HEK293 (cell line): Measurements from ENCODE around the gene CDH23.

Experiments used
- CTCF ChIA-PET: fragments of 350-600 bp; formaldehyde crosslinking; extraction: SDS; loops from one replicate; lab custom pipeline; 2021; ENCODE audit warnings: antibody characterized with exemption; lab: Yijun Ruan, JAX
- POLR2A ChIA-PET: fragments of 300-600 bp; formaldehyde crosslinking; extraction: SDS; loops from one replicate; lab custom pipeline; 2020; ENCODE audit warnings: antibody characterized with exemption, inconsistent platforms; lab: Yijun Ruan, JAX
- H3K27ac ChIP-seq: fragments of 200-500 bp; sonication (Bioruptor generic); 2 replicates; pipeline ENCODE4 v1.5.1; 2014; ENCODE audit warnings: low read depth, low read length, control low read depth, inconsistent platforms; ENCODE audit errors: extremely low read depth
- H3K36me3 ChIP-seq, 2 experiments: fragments of 200-500 bp in 1 of 2; sonication (Bioruptor generic) in 1 of 2; 1 replicate in 1 of 2; 2 replicates in 1 of 2; pipeline ENCODE4 v1.5.1; 2014 to 2017; ENCODE audit warnings: inconsistent platforms in 2 of 2, low read length in 2 of 2; ENCODE audit not compliant: control insufficient read depth in 2 of 2, insufficient read depth in 1 of 2
- H3K4me1 ChIP-seq: fragments of 200-500 bp; sonication (Bioruptor generic); 2 replicates; pipeline ENCODE4 v1.5.1; 2014; ENCODE audit warnings: mild to moderate bottlenecking, low read length, inconsistent platforms; ENCODE audit not compliant: control insufficient read depth, insufficient read depth
- H3K4me3 ChIP-seq: 2 replicates; pipeline ENCODE4 v1.5.1; 2011; ENCODE audit warnings: low read depth, mild to moderate bottlenecking, control low read depth, low read length, moderate library complexity
- H3K9me3 ChIP-seq: fragments of 200-500 bp; sonication (Bioruptor generic); 2 replicates; pipeline ENCODE4 v1.5.1; 2014; ENCODE audit warnings: low read depth, low read length, inconsistent platforms; ENCODE audit not compliant: control insufficient read depth, insufficient read depth
- BCL11B ChIP-seq: fragments of 450-650 bp; formaldehyde crosslinking; IDR thresholded peaks from 2 replicates; pipeline ENCODE4 v1.5.1; 2016; ENCODE audit warnings: low read depth, missing biosample characterization, missing genetic modification characterization
- GLIS1 ChIP-seq: fragments of 450-650 bp; formaldehyde crosslinking; IDR thresholded peaks from 2 replicates; pipeline ENCODE4 v1.5.1; 2016; ENCODE audit warnings: missing biosample characterization, missing genetic modification characterization
- HOXA7 ChIP-seq: sonication (generic); formaldehyde crosslinking; IDR thresholded peaks from 2 replicates; pipeline ENCODE4 v1.8.1; 2022; ENCODE audit warnings: missing genetic modification reagents, borderline replicate concordance
- IKZF3 ChIP-seq: fragments of 450-650 bp; IDR thresholded peaks from 2 replicates; pipeline ENCODE4 v1.5.0; 2018; ENCODE audit warnings: missing biosample characterization, mild to moderate bottlenecking, missing genetic modification characterization, moderate library complexity
- REPIN1 ChIP-seq: fragments of 450-650 bp; formaldehyde crosslinking; IDR thresholded peaks from 2 replicates; pipeline ENCODE4 v1.5.1; 2017; ENCODE audit warnings: missing biosample characterization, missing genetic modification characterization, low read depth
- SETDB1 ChIP-seq: IDR thresholded peaks from one replicate; pipeline ENCODE4 v1.6.1; 2017; ENCODE audit warnings: mild to moderate bottlenecking, low read length, moderate library complexity, mixed read lengths; ENCODE audit not compliant: insufficient read length
- SP7 ChIP-seq: fragments of 450-650 bp; formaldehyde crosslinking; IDR thresholded peaks from 2 replicates; pipeline ENCODE4 v1.5.1; 2016; ENCODE audit warnings: missing biosample characterization, missing genetic modification characterization
- ZBTB17 ChIP-seq: fragments of 450-650 bp; formaldehyde crosslinking; IDR thresholded peaks from 2 replicates; pipeline ENCODE4 v1.5.1; 2016; ENCODE audit warnings: missing biosample characterization, missing genetic modification characterization
- ZBTB7A ChIP-seq: fragments of 450-650 bp; formaldehyde crosslinking; IDR thresholded peaks from 2 replicates; pipeline ENCODE4 v1.5.1; 2016; ENCODE audit warnings: low read depth, missing biosample characterization, missing genetic modification characterization
- ZEB2 ChIP-seq: fragments of 450-650 bp; formaldehyde crosslinking; IDR thresholded peaks from 2 replicates; pipeline ENCODE4 v1.5.1; 2016; ENCODE audit warnings: missing biosample characterization, missing genetic modification characterization
- ZNF157 ChIP-seq: fragments of 450-650 bp; formaldehyde crosslinking; IDR thresholded peaks from 2 replicates; pipeline ENCODE4 v1.5.1; 2016; ENCODE audit warnings: missing biosample characterization, missing genetic modification characterization
- ZNF174 ChIP-seq: fragments of 450-650 bp; formaldehyde crosslinking; IDR thresholded peaks from 2 replicates; pipeline ENCODE4 v1.5.0; 2017; ENCODE audit warnings: missing biosample characterization, mild to moderate bottlenecking, missing genetic modification characterization
- ZNF239 ChIP-seq: fragments of 450-650 bp; formaldehyde crosslinking; IDR thresholded peaks from 2 replicates; pipeline ENCODE4 v1.5.1; 2016; ENCODE audit warnings: missing biosample characterization, missing genetic modification characterization
- ZNF423 ChIP-seq: fragments of 450-650 bp; formaldehyde crosslinking; IDR thresholded peaks from 2 replicates; pipeline ENCODE4 v1.5.1; 2016; ENCODE audit warnings: missing biosample characterization, missing genetic modification characterization
- ZNF677 ChIP-seq: fragments of 450-650 bp; IDR thresholded peaks from 2 replicates; pipeline ENCODE4 v1.5.0; 2018; ENCODE audit warnings: missing biosample characterization, mild to moderate bottlenecking, missing genetic modification characterization, moderate library complexity
- ZNF747 ChIP-seq: fragments of 450-650 bp; formaldehyde crosslinking; IDR thresholded peaks from 2 replicates; pipeline ENCODE4 v1.5.1; 2016; ENCODE audit warnings: missing biosample characterization, missing genetic modification characterization
- ZNF768 ChIP-seq: fragments of 450-650 bp; formaldehyde crosslinking; IDR thresholded peaks from 2 replicates; pipeline ENCODE4 v1.5.1; 2018; ENCODE audit warnings: missing biosample characterization, mild to moderate bottlenecking, missing genetic modification characterization
- ZNF776 ChIP-seq: fragments of 450-650 bp; formaldehyde crosslinking; IDR thresholded peaks from 2 replicates; pipeline ENCODE4 v1.5.0; 2017; ENCODE audit warnings: missing biosample characterization, missing genetic modification characterization, borderline replicate concordance
- ZSCAN16 ChIP-seq: fragments of 450-650 bp; formaldehyde crosslinking; IDR thresholded peaks from 2 replicates; pipeline ENCODE4 v1.5.1; 2016; ENCODE audit warnings: missing biosample characterization, missing genetic modification characterization
- TF ChIP-seq, protein P1 (sequence below): fragments of 450-650 bp; formaldehyde crosslinking; IDR thresholded peaks from 2 replicates; pipeline ENCODE4 v1.5.1; 2016; ENCODE audit warnings: missing biosample characterization, missing genetic modification characterization
- TF ChIP-seq, protein P2 (sequence below): fragments of 450-650 bp; formaldehyde crosslinking; IDR thresholded peaks from 2 replicates; pipeline ENCODE4 v1.5.1; 2016; ENCODE audit warnings: missing biosample characterization, missing genetic modification characterization
- TF ChIP-seq, protein P3 (sequence below): fragments of 450-650 bp; formaldehyde crosslinking; IDR thresholded peaks from 2 replicates; pipeline ENCODE4 v1.5.1; 2016; ENCODE audit warnings: missing biosample characterization, missing genetic modification characterization
- TF ChIP-seq, protein P4 (sequence below): IDR thresholded peaks from 2 replicates; pipeline ENCODE4 v1.6.1; 2011; ENCODE audit warnings: mild to moderate bottlenecking, low read depth, low read length, borderline replicate concordance

Gene CDH23

DNA sequence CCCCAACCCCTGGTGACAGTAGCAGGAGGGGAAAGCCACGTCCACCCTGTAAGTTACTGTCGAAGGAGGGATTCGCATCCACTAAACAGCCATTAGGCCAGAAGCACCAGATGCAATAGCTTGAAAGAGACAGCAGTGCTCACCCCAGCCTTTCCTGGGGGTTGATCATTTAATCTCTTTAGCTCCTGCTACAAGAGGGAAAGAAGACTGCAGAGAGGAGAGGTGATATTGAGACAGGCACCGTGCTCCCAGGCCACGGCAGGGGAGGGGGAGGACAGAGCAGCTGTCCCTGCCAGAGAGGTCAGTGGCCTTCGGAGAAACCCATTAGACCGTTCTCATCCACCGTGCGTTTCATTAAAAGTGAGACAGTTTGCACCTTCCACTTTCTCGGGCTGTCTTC lies 148.3 kb downstream of the CDH23 start:
- no peaks in the 10 kb centered on the region for H3K4me1 ChIP-seq
- POLR2A ChIA-PET, result no interaction called here
- no peaks in the 10 kb centered on the region for H3K36me3 ChIP-seq
- CTCF ChIA-PET, result interaction anchor here (0.9 to 2.6 kb wide), 2 partner anchors 25 to 642 kb away, joined by 3 to 10 read pairs; no protein-coding TSS in a partner anchor
- no peak overlapping the region for H3K27ac ChIP-seq
- H3K4me3 ChIP-seq, result no peak overlapping the region
- H3K9me3 ChIP-seq, result no peaks in the 10 kb centered on the region
- TF ChIP-seq SP7 (tag by site-specific recombination) (no peak), GLIS1 (tag by site-specific recombination) (no peak), ZNF677 (tag by site-specific recombination) (no peak), IKZF3 (tag by site-specific recombination) (no peak), BCL11B (tag by site-specific recombination) (no peak), ZNF423 (tag by site-specific recombination) (no peak), ZNF157 (no peak)

DNA sequence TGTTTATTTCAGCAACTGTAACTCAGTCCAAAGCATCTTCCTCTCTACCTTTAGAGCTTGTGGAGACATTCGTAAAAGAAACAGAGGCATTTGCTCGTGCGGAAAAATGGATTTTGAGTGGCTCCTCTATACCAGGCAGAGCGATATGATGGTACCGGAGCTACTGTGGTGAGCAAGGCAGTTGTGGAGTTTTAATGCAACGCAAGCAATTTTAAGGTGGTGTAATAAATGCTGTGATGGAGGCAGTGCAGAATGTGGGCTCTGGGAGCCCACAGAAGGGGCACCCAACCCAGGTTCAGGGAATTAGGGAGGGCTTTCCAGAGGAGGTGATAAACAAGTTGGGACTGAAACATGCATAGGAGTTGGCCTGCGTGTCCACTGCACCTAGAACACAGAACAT lies 149.5 kb downstream of the CDH23 start:
- Histone ChIP-seq H3K4me1 (no peaks in the 10 kb centered on the region), H3K36me3 (no peaks in the 10 kb centered on the region), H3K27ac (no peak overlapping the region), H3K9me3 (no peaks in the 10 kb centered on the region), H3K4me3 (no peak overlapping the region)
- ChIA-PET CTCF (interaction anchor here (2.6 kb wide), 1 partner anchor 24 kb away, joined by 10 read pairs; no protein-coding TSS in a partner anchor), POLR2A (no interaction called here)
- TF ChIP-seq, protein P1, sequence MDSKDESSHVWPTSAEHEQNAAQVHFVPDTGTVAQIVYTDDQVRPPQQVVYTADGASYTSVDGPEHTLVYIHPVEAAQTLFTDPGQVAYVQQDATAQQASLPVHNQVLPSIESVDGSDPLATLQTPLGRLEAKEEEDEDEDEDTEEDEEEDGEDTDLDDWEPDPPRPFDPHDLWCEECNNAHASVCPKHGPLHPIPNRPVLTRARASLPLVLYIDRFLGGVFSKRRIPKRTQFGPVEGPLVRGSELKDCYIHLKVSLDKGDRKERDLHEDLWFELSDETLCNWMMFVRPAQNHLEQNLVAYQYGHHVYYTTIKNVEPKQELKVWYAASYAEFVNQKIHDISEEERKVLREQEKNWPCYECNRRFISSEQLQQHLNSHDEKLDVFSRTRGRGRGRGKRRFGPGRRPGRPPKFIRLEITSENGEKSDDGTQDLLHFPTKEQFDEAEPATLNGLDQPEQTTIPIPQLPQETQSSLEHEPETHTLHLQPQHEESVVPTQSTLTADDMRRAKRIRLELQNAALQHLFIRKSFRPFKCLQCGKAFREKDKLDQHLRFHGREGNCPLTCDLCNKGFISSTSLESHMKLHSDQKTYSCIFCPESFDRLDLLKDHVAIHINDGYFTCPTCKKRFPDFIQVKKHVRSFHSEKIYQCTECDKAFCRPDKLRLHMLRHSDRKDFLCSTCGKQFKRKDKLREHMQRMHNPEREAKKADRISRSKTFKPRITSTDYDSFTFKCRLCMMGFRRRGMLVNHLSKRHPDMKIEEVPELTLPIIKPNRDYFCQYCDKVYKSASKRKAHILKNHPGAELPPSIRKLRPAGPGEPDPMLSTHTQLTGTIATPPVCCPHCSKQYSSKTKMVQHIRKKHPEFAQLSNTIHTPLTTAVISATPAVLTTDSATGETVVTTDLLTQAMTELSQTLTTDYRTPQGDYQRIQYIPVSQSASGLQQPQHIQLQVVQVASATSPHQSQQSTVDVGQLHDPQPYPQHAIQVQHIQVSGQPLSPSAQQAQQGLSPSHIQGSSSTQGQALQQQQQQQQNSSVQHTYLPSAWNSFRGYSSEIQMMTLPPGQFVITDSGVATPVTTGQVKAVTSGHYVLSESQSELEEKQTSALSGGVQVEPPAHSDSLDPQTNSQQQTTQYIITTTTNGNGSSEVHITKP (tag by site-specific recombination), result no peak
- no peak for TF ChIP-seq ZSCAN16 (tag by site-specific recombination)
- no peak for TF ChIP-seq HOXA7
- TF ChIP-seq ZNF776 (tag by site-specific recombination), result no peak
- TF ChIP-seq REPIN1 (tag by site-specific recombination), result no peak

DNA sequence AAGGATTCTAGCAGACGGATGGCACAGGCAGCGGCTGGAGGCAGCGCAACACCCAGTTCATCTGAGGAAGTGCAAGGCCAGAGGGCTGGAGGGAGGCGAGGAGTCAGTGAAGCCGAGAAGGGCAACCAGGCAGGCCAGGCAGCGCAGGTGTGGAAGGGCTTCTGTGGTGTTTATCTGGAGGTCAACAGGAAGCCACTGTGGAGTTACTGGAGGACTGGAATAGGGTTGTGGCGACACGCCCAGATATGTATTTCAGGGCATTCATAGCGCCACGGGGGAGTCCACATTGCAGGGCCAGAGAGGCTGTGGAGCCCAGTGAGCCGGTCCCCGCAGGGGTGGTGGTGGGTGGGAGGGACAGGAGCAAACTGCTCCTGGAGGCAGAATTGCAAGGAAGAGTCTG lies 150.6 kb downstream of the CDH23 start:
- H3K36me3 ChIP-seq, result no peaks in the 10 kb centered on the region
- CTCF ChIA-PET, result no interaction called here
- no peaks in the 10 kb centered on the region for H3K4me1 ChIP-seq
- H3K4me3 ChIP-seq, result no peak overlapping the region
- H3K9me3 ChIP-seq, result no peaks in the 10 kb centered on the region
- POLR2A ChIA-PET, result no interaction called here
- no peak overlapping the region for H3K27ac ChIP-seq
- TF ChIP-seq, protein P2, sequence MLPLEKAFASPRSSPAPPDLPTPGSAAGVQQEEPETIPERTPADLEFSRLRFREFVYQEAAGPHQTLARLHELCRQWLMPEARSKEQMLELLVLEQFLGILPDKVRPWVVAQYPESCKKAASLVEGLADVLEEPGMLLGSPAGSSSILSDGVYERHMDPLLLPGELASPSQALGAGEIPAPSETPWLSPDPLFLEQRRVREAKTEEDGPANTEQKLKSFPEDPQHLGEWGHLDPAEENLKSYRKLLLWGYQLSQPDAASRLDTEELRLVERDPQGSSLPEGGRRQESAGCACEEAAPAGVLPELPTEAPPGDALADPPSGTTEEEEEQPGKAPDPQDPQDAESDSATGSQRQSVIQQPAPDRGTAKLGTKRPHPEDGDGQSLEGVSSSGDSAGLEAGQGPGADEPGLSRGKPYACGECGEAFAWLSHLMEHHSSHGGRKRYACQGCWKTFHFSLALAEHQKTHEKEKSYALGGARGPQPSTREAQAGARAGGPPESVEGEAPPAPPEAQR, result no peak
- no peak for TF ChIP-seq ZNF677 (tag by site-specific recombination)
- no peak for TF ChIP-seq ZNF768 (tag by site-specific recombination)
- no peak for TF ChIP-seq ZNF747 (tag by site-specific recombination)
- no peak for TF ChIP-seq ZNF174 (tag by site-specific recombination)
- no peak for TF ChIP-seq ZSCAN16 (tag by site-specific recombination)
- no peak for TF ChIP-seq ZBTB17 (tag by site-specific recombination)
- TF ChIP-seq REPIN1 (tag by site-specific recombination), result no peak
- TF ChIP-seq ZNF239 (tag by site-specific recombination), result no peak
- TF ChIP-seq ZBTB7A (tag by site-specific recombination), result no peak
- TF ChIP-seq, protein P3, sequence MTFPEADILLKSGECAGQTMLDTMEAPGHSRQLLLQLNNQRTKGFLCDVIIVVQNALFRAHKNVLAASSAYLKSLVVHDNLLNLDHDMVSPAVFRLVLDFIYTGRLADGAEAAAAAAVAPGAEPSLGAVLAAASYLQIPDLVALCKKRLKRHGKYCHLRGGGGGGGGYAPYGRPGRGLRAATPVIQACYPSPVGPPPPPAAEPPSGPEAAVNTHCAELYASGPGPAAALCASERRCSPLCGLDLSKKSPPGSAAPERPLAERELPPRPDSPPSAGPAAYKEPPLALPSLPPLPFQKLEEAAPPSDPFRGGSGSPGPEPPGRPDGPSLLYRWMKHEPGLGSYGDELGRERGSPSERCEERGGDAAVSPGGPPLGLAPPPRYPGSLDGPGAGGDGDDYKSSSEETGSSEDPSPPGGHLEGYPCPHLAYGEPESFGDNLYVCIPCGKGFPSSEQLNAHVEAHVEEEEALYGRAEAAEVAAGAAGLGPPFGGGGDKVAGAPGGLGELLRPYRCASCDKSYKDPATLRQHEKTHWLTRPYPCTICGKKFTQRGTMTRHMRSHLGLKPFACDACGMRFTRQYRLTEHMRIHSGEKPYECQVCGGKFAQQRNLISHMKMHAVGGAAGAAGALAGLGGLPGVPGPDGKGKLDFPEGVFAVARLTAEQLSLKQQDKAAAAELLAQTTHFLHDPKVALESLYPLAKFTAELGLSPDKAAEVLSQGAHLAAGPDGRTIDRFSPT (tag by site-specific recombination), result no peak
- TF ChIP-seq SETDB1, result no peak
- TF ChIP-seq, protein P4, sequence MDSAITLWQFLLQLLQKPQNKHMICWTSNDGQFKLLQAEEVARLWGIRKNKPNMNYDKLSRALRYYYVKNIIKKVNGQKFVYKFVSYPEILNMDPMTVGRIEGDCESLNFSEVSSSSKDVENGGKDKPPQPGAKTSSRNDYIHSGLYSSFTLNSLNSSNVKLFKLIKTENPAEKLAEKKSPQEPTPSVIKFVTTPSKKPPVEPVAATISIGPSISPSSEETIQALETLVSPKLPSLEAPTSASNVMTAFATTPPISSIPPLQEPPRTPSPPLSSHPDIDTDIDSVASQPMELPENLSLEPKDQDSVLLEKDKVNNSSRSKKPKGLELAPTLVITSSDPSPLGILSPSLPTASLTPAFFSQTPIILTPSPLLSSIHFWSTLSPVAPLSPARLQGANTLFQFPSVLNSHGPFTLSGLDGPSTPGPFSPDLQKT, result no peak
- TF ChIP-seq ZEB2 (tag by site-specific recombination), result no peak
